HEK293 (cell line): ENCODE measurements around the gene CCNDBP1.
A peak's percentile ranks its signal among the peaks of the same experiment; 100 is the strongest.
"Not testable (repeated sequence)": the region's sequence is repeated elsewhere in the genome, so short reads cannot be mapped to it uniquely, and the experiment has no call there.

Experiments
- CTCF ChIA-PET: fragments of 350-600 bp; formaldehyde crosslinking; extraction: SDS; loops from one replicate; lab custom pipeline; 2021; ENCODE audit warnings: antibody characterized with exemption; lab: Yijun Ruan, JAX
- POLR2A ChIA-PET: fragments of 300-600 bp; formaldehyde crosslinking; extraction: SDS; loops from one replicate; lab custom pipeline; 2020; ENCODE audit warnings: antibody characterized with exemption, inconsistent platforms; lab: Yijun Ruan, JAX
- H3K27ac ChIP-seq: fragments of 200-500 bp; sonication (Bioruptor generic); 2 replicates; pipeline ENCODE4 v1.5.1; 2014; ENCODE audit warnings: low read depth, low read length, control low read depth, inconsistent platforms; ENCODE audit errors: extremely low read depth
- H3K36me3 ChIP-seq, 2 experiments: fragments of 200-500 bp in 1 of 2; sonication (Bioruptor generic) in 1 of 2; 1 replicate in 1 of 2; 2 replicates in 1 of 2; pipeline ENCODE4 v1.5.1; 2014 to 2017; ENCODE audit warnings: inconsistent platforms in 2 of 2, low read length in 2 of 2; ENCODE audit not compliant: control insufficient read depth in 2 of 2, insufficient read depth in 1 of 2
- H3K4me1 ChIP-seq: fragments of 200-500 bp; sonication (Bioruptor generic); 2 replicates; pipeline ENCODE4 v1.5.1; 2014; ENCODE audit warnings: mild to moderate bottlenecking, low read length, inconsistent platforms; ENCODE audit not compliant: control insufficient read depth, insufficient read depth
- H3K4me3 ChIP-seq: 2 replicates; pipeline ENCODE4 v1.5.1; 2011; ENCODE audit warnings: low read depth, mild to moderate bottlenecking, control low read depth, low read length, moderate library complexity
- H3K9me3 ChIP-seq: fragments of 200-500 bp; sonication (Bioruptor generic); 2 replicates; pipeline ENCODE4 v1.5.1; 2014; ENCODE audit warnings: low read depth, low read length, inconsistent platforms; ENCODE audit not compliant: control insufficient read depth, insufficient read depth
- GFI1B ChIP-seq: fragments of 450-650 bp; formaldehyde crosslinking; IDR thresholded peaks from 2 replicates; pipeline ENCODE4 v1.5.1; 2016; ENCODE audit warnings: missing biosample characterization, missing genetic modification characterization
- HOXC10 ChIP-seq: sonication (generic); formaldehyde crosslinking; IDR thresholded peaks from 2 replicates; pipeline ENCODE4 v1.8.1; 2023; ENCODE audit warnings: mild to moderate bottlenecking, missing genetic modification reagents
- KLF10 ChIP-seq: fragments of 450-650 bp; IDR thresholded peaks from 2 replicates; pipeline ENCODE4 v1.5.1; 2018; ENCODE audit warnings: missing biosample characterization, mild to moderate bottlenecking, missing genetic modification characterization
- OSR2 ChIP-seq: fragments of 450-650 bp; formaldehyde crosslinking; IDR thresholded peaks from 2 replicates; pipeline ENCODE4 v1.5.1; 2016; ENCODE audit warnings: missing biosample characterization, missing genetic modification characterization
- PRDM10 ChIP-seq: fragments of 450-650 bp; formaldehyde crosslinking; IDR thresholded peaks from 2 replicates; pipeline ENCODE4 v1.5.1; 2016; ENCODE audit warnings: missing biosample characterization, missing genetic modification characterization
- ZNF184 ChIP-seq: fragments of 450-650 bp; IDR thresholded peaks from 2 replicates; pipeline ENCODE4 v1.5.1; 2018; ENCODE audit warnings: missing biosample characterization, mild to moderate bottlenecking, missing genetic modification characterization
- ZNF211 ChIP-seq: fragments of 450-650 bp; formaldehyde crosslinking; IDR thresholded peaks from 2 replicates; pipeline ENCODE4 v1.5.1; 2016; ENCODE audit warnings: low read depth, missing biosample characterization, missing genetic modification characterization
- ZNF311 ChIP-seq: fragments of 450-650 bp; formaldehyde crosslinking; IDR thresholded peaks from 2 replicates; pipeline ENCODE4 v1.5.1; 2017; ENCODE audit warnings: missing biosample characterization, missing genetic modification characterization, borderline replicate concordance
- ZNF335 ChIP-seq: fragments of 450-650 bp; formaldehyde crosslinking; conservative IDR thresholded peaks from 2 replicates; pipeline ENCODE4 v1.5.1; 2016; ENCODE audit warnings: missing biosample characterization, missing genetic modification characterization
- ZNF341 ChIP-seq: fragments of 450-650 bp; formaldehyde crosslinking; IDR thresholded peaks from 2 replicates; pipeline ENCODE4; 2016; ENCODE audit warnings: low read depth, missing biosample characterization, missing genetic modification characterization
- ZNF394 ChIP-seq: fragments of 450-650 bp; formaldehyde crosslinking; IDR thresholded peaks from 2 replicates; pipeline ENCODE4 v1.5.1; 2016; ENCODE audit warnings: missing biosample characterization, missing genetic modification characterization, mild to moderate bottlenecking, moderate library complexity, borderline replicate concordance
- ZNF426 ChIP-seq: fragments of 450-650 bp; formaldehyde crosslinking; IDR thresholded peaks from 2 replicates; pipeline ENCODE4 v1.5.1; 2017; ENCODE audit warnings: missing biosample characterization, missing genetic modification characterization, mild to moderate bottlenecking, inconsistent platforms, moderate library complexity
- ZNF449 ChIP-seq: fragments of 450-650 bp; formaldehyde crosslinking; IDR thresholded peaks from 2 replicates; pipeline ENCODE4 v1.5.1; 2017; ENCODE audit warnings: missing biosample characterization, mild to moderate bottlenecking, missing genetic modification characterization, moderate library complexity
- ZNF530 ChIP-seq: fragments of 450-650 bp; formaldehyde crosslinking; IDR thresholded peaks from 2 replicates; pipeline ENCODE4 v1.5.1; 2016; ENCODE audit warnings: low read depth, missing biosample characterization, missing genetic modification characterization
- ZNF621 ChIP-seq: fragments of 450-650 bp; formaldehyde crosslinking; IDR thresholded peaks from 2 replicates; pipeline ENCODE4 v1.5.1; 2017; ENCODE audit warnings: missing biosample characterization, missing genetic modification characterization
- ZNF658 ChIP-seq: fragments of 450-650 bp; formaldehyde crosslinking; IDR thresholded peaks from 2 replicates; pipeline ENCODE4; 2016; ENCODE audit warnings: missing biosample characterization, missing genetic modification characterization
- TF ChIP-seq, protein P1 (sequence below): fragments of 450-650 bp; formaldehyde crosslinking; IDR thresholded peaks from 2 replicates; pipeline ENCODE4 v1.5.1; 2016; ENCODE audit warnings: missing biosample characterization, missing genetic modification characterization

Gene CCNDBP1

DNA sequence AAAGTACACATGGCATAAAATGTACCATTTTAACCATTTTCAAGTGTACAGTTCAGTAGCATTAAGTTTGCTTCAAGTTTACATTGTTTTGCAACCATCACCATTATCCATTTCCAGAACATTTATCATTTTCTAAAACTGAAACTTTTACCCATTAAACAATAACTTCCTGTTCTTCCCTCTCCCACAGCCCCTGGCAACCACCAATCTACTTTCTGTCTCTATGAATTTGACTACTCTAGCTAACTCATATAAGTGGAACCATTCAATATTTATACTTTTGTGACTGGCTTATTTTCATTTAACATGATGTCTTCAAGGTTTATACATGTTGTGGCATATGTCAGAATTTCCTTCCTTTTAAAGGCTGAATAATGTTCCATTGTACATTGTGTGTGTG is 31.9 kb upstream of the CCNDBP1 start:
- TF ChIP-seq KLF10 (tag by site-specific recombination) (no peak), ZNF530 (tag by site-specific recombination) (no peak), ZNF184 (tag by site-specific recombination) (no peak), ZNF449 (no peak), ZNF658 (tag by site-specific recombination) (no peak)
- TF ChIP-seq, all 188 proteins: peak for 0
- no peak overlapping the region for H3K27ac ChIP-seq
- peaks cover 29 to 59% of the 10 kb centered on the region in 2 experiments for H3K36me3 ChIP-seq
- ChIA-PET CTCF (no interaction called here), POLR2A (no interaction called here)
- no peaks in the 10 kb centered on the region for H3K4me1 ChIP-seq
- no peaks in the 10 kb centered on the region for H3K9me3 ChIP-seq
- H3K4me3 ChIP-seq = no peak overlapping the region

- Histone ChIP-seq H3K27ac (no peak overlapping the region), H3K4me3 (no peak overlapping the region), H3K9me3 (no peaks in the 10 kb centered on the region), H3K36me3 (peaks cover 0 to 11% of the 10 kb centered on the region in 2 experiments; a peak in 2 of 3 replicates), H3K4me1 (no peaks in the 10 kb centered on the region; the same call in 1 of the 2 replicates)
- no peak for TF ChIP-seq ZNF621 (tag by site-specific recombination)
- no peak for TF ChIP-seq HOXC10 (CRISPR knock-in tag)
- TF ChIP-seq ZNF341 (tag by site-specific recombination) = no peak
- TF ChIP-seq ZNF311 (tag by site-specific recombination) = no peak
- TF ChIP-seq ZNF394 (tag by site-specific recombination) = no peak
- no peak for TF ChIP-seq ZNF426
- no peak for TF ChIP-seq ZNF211 (tag by site-specific recombination)
- CTCF ChIA-PET = no interaction called here
- POLR2A ChIA-PET = no interaction called here
Observed at GRCh38 chr15:43165801-43166325, 19.3 kb upstream of the CCNDBP1 start.

DNA sequence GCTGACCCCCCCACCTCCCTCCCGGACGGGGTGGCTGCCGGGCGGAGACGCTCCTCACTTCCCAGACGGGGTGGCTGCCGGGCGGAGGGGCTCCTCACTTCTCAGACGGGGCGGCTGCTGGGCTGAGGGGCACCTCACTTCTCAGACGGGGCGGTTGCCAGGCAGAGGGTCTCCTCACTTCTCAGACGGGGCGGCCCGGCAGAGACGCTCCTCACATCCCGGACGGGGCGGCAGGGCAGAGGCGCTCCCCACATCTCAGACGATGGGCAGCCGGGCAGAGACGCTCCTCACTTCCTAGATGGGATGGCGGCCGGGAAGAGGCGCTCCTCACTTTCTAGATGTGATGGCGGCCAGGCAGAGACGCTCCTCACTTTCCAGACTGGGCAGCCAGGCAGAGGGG is 17.9 kb upstream of the CCNDBP1 start:
- CTCF ChIA-PET, H3K27ac ChIP-seq, H3K9me3 ChIP-seq, POLR2A ChIA-PET, H3K4me1 ChIP-seq, H3K4me3 ChIP-seq: not testable (repeated sequence)
- H3K36me3 ChIP-seq = peaks cover 7 to 12% of the 10 kb centered on the region in 2 experiments

GRCh38 chr15:43168192-43169107 is 16.8 kb upstream of the CCNDBP1 start:
- ChIA-PET CTCF (no interaction called here), POLR2A (no interaction called here)
- H3K4me3 ChIP-seq = no peak overlapping the region
- H3K9me3 ChIP-seq = no peaks in the 10 kb centered on the region
- H3K27ac ChIP-seq = no peak overlapping the region; the same call in 1 of the 2 replicates
- H3K36me3 ChIP-seq = peaks cover 9 to 18% of the 10 kb centered on the region in 2 experiments
- peak; percentile 47 for TF ChIP-seq ZNF335 (tag by site-specific recombination)
- TF ChIP-seq GFI1B (tag by site-specific recombination) = no peak
- TF ChIP-seq PRDM10 (tag by site-specific recombination) = peak; percentile 21; the same call in 1 of the 2 replicates
- TF ChIP-seq, protein P1, sequence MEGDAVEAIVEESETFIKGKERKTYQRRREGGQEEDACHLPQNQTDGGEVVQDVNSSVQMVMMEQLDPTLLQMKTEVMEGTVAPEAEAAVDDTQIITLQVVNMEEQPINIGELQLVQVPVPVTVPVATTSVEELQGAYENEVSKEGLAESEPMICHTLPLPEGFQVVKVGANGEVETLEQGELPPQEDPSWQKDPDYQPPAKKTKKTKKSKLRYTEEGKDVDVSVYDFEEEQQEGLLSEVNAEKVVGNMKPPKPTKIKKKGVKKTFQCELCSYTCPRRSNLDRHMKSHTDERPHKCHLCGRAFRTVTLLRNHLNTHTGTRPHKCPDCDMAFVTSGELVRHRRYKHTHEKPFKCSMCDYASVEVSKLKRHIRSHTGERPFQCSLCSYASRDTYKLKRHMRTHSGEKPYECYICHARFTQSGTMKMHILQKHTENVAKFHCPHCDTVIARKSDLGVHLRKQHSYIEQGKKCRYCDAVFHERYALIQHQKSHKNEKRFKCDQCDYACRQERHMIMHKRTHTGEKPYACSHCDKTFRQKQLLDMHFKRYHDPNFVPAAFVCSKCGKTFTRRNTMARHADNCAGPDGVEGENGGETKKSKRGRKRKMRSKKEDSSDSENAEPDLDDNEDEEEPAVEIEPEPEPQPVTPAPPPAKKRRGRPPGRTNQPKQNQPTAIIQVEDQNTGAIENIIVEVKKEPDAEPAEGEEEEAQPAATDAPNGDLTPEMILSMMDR (tag by site-specific recombination) = peak; percentile 19; the same call in 1 of the 2 replicates
- peak; percentile 68 for TF ChIP-seq OSR2 (tag by site-specific recombination)
- TF ChIP-seq, all 188 proteins: peak for 4
- H3K4me1 ChIP-seq = no peaks in the 10 kb centered on the region; the same call in 1 of the 2 replicates
